Cardiac fibroblast (primary cell): ENCODE results near the gene HLA-DPB1.
"Not testable (repeated sequence)": the region's sequence is repeated elsewhere in the genome, so short reads cannot be mapped to it uniquely, and the experiment has no call there.

Experiments
- DNase-seq, 2 donors: peaks; one replicate each; pipeline versions ENCODE4 v3.0.0 to v3.0.0-alpha.2; 2010; ENCODE audit warnings: low read depth in 2 of 2
- H3K4me3 ChIP-seq, 2 donors: replicated peaks in 1 of 2; 1 replicate in 1 of 2; 2 replicates in 1 of 2; pipeline ENCODE4 v1.5.1; 2011; ENCODE audit warnings: low read depth in 2 of 2, low read length in 2 of 2, mild to moderate bottlenecking in 2 of 2, moderate library complexity in 1 of 2
- CTCF ChIP-seq: IDR thresholded peaks from one replicate; pipeline ENCODE4 v1.5.1; 2011; ENCODE audit warnings: low read depth, mild to moderate bottlenecking, low read length, inconsistent platforms

HLA-DPB1 gene

GRCh38 chr6:33061987-33062386 is 13.8 kb upstream of the HLA-DPB1 start:
- TF ChIP-seq CTCF: no peak
- DNase-seq: peak; percentile 8 to 36
- no peak overlapping the region for H3K4me3 ChIP-seq

DNA sequence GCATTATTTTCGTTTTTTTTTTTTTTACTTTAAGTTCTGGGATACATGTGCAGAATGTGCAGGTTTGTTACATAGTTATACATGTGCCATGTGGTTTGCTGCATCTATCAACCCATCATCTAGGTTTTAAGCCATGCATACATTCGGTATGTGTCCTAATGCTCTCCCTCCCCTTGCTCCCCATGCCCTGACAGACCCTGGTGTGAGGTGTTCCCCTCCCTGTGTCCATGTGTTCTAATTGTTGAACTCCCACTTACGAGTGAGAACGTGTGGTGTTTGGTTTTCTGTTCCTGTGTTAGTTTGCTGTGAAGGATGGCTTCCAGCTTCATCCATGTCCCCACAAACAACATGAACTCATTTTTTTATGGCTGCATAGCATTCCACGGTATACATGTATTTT is 12.4 kb upstream of the HLA-DPB1 start:
- not testable (repeated sequence) for H3K4me3 ChIP-seq, DNase-seq

DNA sequence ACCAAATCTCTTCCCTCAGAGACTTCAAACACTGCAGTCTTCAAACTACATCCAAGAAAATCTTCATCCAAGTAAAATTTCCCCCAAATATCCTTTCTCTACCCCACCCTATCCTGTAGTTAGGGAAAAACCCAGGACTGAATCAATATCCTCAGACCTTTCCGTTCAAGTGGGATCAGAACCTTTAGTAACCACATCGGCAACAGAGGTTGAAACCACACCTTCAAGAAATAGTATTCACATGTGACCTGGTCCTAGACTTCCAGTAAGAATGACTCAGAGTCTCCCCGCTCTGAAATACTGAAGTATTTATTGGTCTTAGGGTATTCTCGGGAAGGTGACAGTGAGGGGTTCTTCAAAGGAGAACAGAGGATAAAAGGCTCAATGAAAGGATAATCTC is 11.1 kb upstream of the HLA-DPB1 start:
- no peak for TF ChIP-seq CTCF
- H3K4me3 ChIP-seq: no peak overlapping the region
- no peak for DNase-seq

DNA sequence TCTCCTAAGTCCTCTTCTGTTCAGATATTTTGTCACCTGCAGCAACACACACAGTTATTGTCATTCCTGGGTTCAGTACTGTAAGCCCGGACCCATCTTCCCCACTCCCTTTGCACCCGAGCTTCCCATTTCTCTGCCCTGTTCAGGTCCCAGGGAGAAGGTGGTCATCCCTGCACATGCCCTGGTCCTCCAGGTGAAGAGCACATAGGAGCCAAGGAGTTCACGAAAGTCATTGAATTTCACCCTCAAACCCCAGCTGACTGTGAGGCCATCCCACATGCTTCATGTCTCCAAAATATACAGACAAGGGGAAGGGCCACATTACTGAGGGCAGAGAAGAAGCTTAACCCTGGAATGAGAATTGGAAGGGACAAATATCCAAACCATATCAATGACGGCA is 10.5 kb upstream of the HLA-DPB1 start:
- no peak for TF ChIP-seq CTCF
- no peak overlapping the region for H3K4me3 ChIP-seq

GRCh38 chr6:33066917-33067521 is 8.8 kb upstream of the HLA-DPB1 start:
- no peak overlapping the region for H3K4me3 ChIP-seq
- DNase-seq: no peak
- TF ChIP-seq CTCF: no peak

More for the DNA sequence above, 10.5 kb upstream of the HLA-DPB1 start:
- no peak for DNase-seq

- no peak overlapping the region for H3K4me3 ChIP-seq
- no peak for DNase-seq
- TF ChIP-seq CTCF: no peak
Measured at GRCh38 chr6:33069021-33069738, 6.6 kb upstream of the HLA-DPB1 start.

GRCh38 chr6:33070909-33071308 is 4.9 kb upstream of the HLA-DPB1 start:
- no peak overlapping the region for H3K4me3 ChIP-seq
- no peak for TF ChIP-seq CTCF
- no peak for DNase-seq
